ENCODE measurements around the gene EXOC4. TPM values are rescaled to one million over a fixed set of nuclear protein-coding genes. Genes with fewer than 3 reads are reported as not detected.

Gene EXOC4
- total RNA-seq, 4 donors from 2014 or later = 60.0 to 187 (median 80.1) TPM

- no peak for DNase-seq (ENCODE audit: low spot score in 2 of 2)
- no peaks in the 10 kb centered on the region for H3K36me3 ChIP-seq
- TF ChIP-seq, protein P1, sequence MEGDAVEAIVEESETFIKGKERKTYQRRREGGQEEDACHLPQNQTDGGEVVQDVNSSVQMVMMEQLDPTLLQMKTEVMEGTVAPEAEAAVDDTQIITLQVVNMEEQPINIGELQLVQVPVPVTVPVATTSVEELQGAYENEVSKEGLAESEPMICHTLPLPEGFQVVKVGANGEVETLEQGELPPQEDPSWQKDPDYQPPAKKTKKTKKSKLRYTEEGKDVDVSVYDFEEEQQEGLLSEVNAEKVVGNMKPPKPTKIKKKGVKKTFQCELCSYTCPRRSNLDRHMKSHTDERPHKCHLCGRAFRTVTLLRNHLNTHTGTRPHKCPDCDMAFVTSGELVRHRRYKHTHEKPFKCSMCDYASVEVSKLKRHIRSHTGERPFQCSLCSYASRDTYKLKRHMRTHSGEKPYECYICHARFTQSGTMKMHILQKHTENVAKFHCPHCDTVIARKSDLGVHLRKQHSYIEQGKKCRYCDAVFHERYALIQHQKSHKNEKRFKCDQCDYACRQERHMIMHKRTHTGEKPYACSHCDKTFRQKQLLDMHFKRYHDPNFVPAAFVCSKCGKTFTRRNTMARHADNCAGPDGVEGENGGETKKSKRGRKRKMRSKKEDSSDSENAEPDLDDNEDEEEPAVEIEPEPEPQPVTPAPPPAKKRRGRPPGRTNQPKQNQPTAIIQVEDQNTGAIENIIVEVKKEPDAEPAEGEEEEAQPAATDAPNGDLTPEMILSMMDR (IDR thresholded peaks at IDR 0.05) = no peak
- TF ChIP-seq POLR2A (IDR thresholded peaks at IDR 0.05) (no peak), EP300 (IDR thresholded peaks at IDR 0.05) (no peak), POLR2AphosphoS5 (IDR thresholded peaks at IDR 0.05) (no peak)
- 77% methylated on average over 3 of the region's 3 CpGs for WGBS
- H3K27me3 ChIP-seq = no peaks in the 10 kb centered on the region
- no peak overlapping the region for H3K4me3 ChIP-seq
- no peak overlapping the region for H3K27ac ChIP-seq
- peaks cover 11% of the 10 kb centered on the region for H3K9me3 ChIP-seq
- H3K4me1 ChIP-seq = no peaks in the 10 kb centered on the region
Measured at GRCh38 chr7:134084488-134085144, 831.7 kb downstream of the EXOC4 start.

DNA sequence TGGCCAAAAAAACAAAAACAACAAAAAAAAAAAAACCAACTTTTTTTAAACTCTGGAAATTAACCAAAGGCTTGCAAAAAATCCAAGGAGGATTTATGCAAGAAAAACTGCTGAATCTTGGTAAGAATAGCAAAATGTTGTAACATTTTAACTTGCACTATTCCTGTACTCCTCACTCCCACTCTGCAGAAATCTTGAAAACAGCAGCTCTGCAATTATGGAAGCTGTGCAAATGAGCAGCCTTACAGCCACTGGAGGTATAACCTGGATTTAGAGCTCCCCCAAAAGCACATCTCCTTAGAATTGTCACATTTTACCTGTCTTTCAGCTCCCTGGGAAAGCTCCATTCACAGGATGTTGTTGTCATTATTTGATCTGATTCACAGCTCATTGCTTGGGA lies 832.4 kb downstream of the EXOC4 start:
- TF ChIP-seq EP300 (IDR thresholded peaks at IDR 0.05) = no peak
- no peak for TF ChIP-seq POLR2A (IDR thresholded peaks at IDR 0.05)
- TF ChIP-seq, protein P1 (IDR thresholded peaks at IDR 0.05) = no peak
- TF ChIP-seq POLR2AphosphoS5 (IDR thresholded peaks at IDR 0.05) = no peak
- no peak for DNase-seq (ENCODE audit: low spot score in 2 of 2)

DNA sequence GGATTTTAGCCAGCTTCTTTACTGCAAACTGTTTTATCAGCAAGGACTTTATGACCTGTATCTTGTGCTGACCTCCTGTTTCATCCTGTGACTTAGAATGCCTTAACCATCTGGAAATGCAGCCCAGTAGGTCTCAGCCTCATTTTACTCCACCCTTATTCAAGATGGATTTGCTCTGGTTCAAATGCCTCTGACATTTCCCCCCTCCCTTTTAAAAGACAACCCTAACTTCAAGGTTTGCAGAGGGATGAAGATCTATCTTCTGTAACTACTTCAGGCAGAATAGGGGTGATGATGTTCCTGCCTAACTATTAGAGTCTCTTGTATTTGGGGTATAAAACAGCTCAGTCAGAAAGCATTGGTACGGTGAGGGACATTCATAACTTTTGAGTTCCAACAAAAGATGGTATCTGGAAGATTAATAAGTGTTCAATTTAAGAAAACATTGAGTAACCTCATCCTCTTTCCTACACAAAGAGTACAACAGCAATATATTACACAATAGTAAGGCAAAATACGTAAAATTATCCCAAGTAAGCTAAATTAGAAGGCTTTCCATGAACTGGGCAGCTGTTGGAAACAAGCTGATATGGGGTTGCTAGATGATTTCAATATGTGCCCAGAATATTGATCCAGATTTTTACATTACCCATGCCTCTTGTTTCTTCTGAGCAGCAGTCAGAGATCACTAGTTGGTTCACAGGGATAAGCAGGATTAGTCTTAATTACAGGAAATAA lies 834.3 kb downstream of the EXOC4 start:
- TF ChIP-seq EP300 (IDR thresholded peaks at IDR 0.05) = no peak
- TF ChIP-seq POLR2A (IDR thresholded peaks at IDR 0.05) = no peak
- TF ChIP-seq, protein P1 (IDR thresholded peaks at IDR 0.05) = no peak
- TF ChIP-seq POLR2AphosphoS5 (IDR thresholded peaks at IDR 0.05) = no peak
- Histone ChIP-seq H3K4me1 (no peaks in the 10 kb centered on the region), H3K9me3 (peaks cover 16% of the 10 kb centered on the region), H3K36me3 (no peaks in the 10 kb centered on the region), H3K27me3 (no peaks in the 10 kb centered on the region), H3K27ac (no peak overlapping the region), H3K4me3 (no peak overlapping the region)
- DNase-seq (ENCODE audit: low spot score in 2 of 2) = no peak
- 89% methylated on average over 2 of the region's 2 CpGs for WGBS

More for the DNA sequence above, 832.4 kb downstream of the EXOC4 start:
- H3K9me3 ChIP-seq = peaks cover 16% of the 10 kb centered on the region
- H3K4me1 ChIP-seq = no peaks in the 10 kb centered on the region
- no peak overlapping the region for H3K27ac ChIP-seq
- no peak overlapping the region for H3K4me3 ChIP-seq
- H3K27me3 ChIP-seq = no peaks in the 10 kb centered on the region
- H3K36me3 ChIP-seq = no peaks in the 10 kb centered on the region

DNA sequence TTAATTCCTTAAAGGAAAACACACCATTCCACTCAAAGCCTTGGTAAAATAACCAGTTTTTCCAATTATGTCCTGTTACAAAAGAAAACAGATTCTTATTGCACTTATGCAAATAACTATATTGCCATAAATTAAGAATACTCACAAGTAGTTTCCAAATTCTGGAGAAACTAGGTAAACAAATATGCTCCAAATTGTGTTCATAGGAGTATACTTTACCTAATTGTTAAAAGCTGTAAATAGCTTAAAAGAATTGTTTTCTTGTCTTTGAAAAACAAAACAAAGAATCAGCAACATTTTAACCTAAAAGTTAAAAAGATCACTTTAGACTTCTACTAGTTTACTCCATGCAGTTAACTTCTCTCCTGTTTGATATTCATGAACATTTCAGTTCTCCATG lies 835.3 kb downstream of the EXOC4 start:
- TF ChIP-seq POLR2A (IDR thresholded peaks at IDR 0.05) (no peak), POLR2AphosphoS5 (IDR thresholded peaks at IDR 0.05) (no peak)
- TF ChIP-seq, protein P1 (IDR thresholded peaks at IDR 0.05) = no peak
- Histone ChIP-seq H3K27me3 (no peaks in the 10 kb centered on the region), H3K9me3 (peaks cover 16% of the 10 kb centered on the region), H3K27ac (no peak overlapping the region), H3K4me1 (no peaks in the 10 kb centered on the region), H3K36me3 (no peaks in the 10 kb centered on the region), H3K4me3 (no peak overlapping the region)
- DNase-seq (ENCODE audit: low spot score in 2 of 2) = no peak

GRCh38 chr7:134089446-134089845 lies 836.6 kb downstream of the EXOC4 start:
- no peak overlapping the region for H3K27ac ChIP-seq
- no peaks in the 10 kb centered on the region for H3K36me3 ChIP-seq
- DNase-seq (ENCODE audit: low spot score in 2 of 2) = no peak
- no peaks in the 10 kb centered on the region for H3K27me3 ChIP-seq
- peaks cover 16% of the 10 kb centered on the region for H3K9me3 ChIP-seq
- 82% methylated on average over 4 of the region's 4 CpGs for WGBS
- TF ChIP-seq POLR2A (IDR thresholded peaks at IDR 0.05) (no peak), EP300 (IDR thresholded peaks at IDR 0.05) (no peak), POLR2AphosphoS5 (IDR thresholded peaks at IDR 0.05) (no peak)
- TF ChIP-seq, protein P1 (IDR thresholded peaks at IDR 0.05) = no peak
- H3K4me1 ChIP-seq = no peaks in the 10 kb centered on the region
- no peak overlapping the region for H3K4me3 ChIP-seq
